ENCODE results near the gene NME1. TPM values are rescaled to one million over a fixed set of nuclear protein-coding genes. Genes with fewer than 3 reads are reported as not detected.

NME1 gene
- total and polyA plus RNA-seq, 2 donors (not counting 3 experiments of a cell fraction or from before 2014, with no cell fraction given): 214 to 326 TPM

GRCh38 chr17:51189162-51189561 is 35.8 kb downstream of the NME1 start:
- CTCF ChIA-PET: no interaction called here
- Histone ChIP-seq H3K79me2 (ENCODE audit: control insufficient read depth, insufficient read depth, low read length) (no peaks in the 10 kb centered on the region), H3K4me2 (ENCODE audit: insufficient read depth, low read length) (no peak overlapping the region), H3K4me1 (ENCODE audit: control insufficient read depth, extremely low read depth, insufficient read depth, low read length) (peaks cover 7% of the 10 kb centered on the region), H3K4me3 (replicated peaks in 1 of 3; ENCODE audit: insufficient read depth in 1 of 3, low read depth in 1 of 3, low read length in 3 of 3) (no peak overlapping the region), H2AFZ (ENCODE audit: low read depth, low read length) (no peak overlapping the region), H3K27ac (ENCODE audit: insufficient read depth, low read depth, low read length) (no peak overlapping the region), H3K9me3 (replicated peaks; ENCODE audit: control insufficient read depth, insufficient read depth, low read length) (no peaks in the 10 kb centered on the region), H3K9me1 (replicated peaks; ENCODE audit: control insufficient read depth, extremely low read depth, insufficient read depth, low read length) (no peaks in the 10 kb centered on the region), H4K20me1 (replicated peaks; ENCODE audit: control insufficient read depth, extremely low read depth, insufficient read depth, low read length) (no peaks in the 10 kb centered on the region), H3K36me3 (ENCODE audit: control insufficient read depth in 2 of 2, extremely low read depth in 1 of 2, insufficient read depth in 2 of 2, low read length in 2 of 2) (peaks cover 5 to 13% of the 10 kb centered on the region in 2 experiments), H3K27me3 (ENCODE audit: control insufficient read depth in 2 of 2, insufficient read depth in 2 of 2, low read length in 2 of 2) (no peaks in the 10 kb centered on the region), H3K9ac (replicated peaks; ENCODE audit: extremely low read depth, insufficient read depth, low read length) (no peak overlapping the region)
- FAIRE-seq (no peak), DNase-seq (ENCODE audit: low read depth, low spot score) (no peak)
- TF ChIP-seq MYC (IDR thresholded peaks at IDR 0.05; ENCODE audit: low read depth, low read length): no peak
- TF ChIP-seq JUN (IDR thresholded peaks at IDR 0.05; ENCODE audit: borderline replicate concordance, insufficient read depth, insufficient read length, low read depth): no peak
- TF ChIP-seq EZH2 (IDR thresholded peaks at IDR 0.05; ENCODE audit: borderline replicate concordance, low read depth, low read length, severe bottlenecking): no peak
- TF ChIP-seq POLR2AphosphoS5 (IDR thresholded peaks at IDR 0.05; ENCODE audit: insufficient read depth, low read depth, low read length): no peak
- TF ChIP-seq POLR2A (IDR thresholded peaks at IDR 0.05; ENCODE audit: low read depth, low read length): no peak
- no peak for TF ChIP-seq FOS (IDR thresholded peaks at IDR 0.05; ENCODE audit: borderline replicate concordance, insufficient read depth, low read length)
- TF ChIP-seq, protein P1, sequence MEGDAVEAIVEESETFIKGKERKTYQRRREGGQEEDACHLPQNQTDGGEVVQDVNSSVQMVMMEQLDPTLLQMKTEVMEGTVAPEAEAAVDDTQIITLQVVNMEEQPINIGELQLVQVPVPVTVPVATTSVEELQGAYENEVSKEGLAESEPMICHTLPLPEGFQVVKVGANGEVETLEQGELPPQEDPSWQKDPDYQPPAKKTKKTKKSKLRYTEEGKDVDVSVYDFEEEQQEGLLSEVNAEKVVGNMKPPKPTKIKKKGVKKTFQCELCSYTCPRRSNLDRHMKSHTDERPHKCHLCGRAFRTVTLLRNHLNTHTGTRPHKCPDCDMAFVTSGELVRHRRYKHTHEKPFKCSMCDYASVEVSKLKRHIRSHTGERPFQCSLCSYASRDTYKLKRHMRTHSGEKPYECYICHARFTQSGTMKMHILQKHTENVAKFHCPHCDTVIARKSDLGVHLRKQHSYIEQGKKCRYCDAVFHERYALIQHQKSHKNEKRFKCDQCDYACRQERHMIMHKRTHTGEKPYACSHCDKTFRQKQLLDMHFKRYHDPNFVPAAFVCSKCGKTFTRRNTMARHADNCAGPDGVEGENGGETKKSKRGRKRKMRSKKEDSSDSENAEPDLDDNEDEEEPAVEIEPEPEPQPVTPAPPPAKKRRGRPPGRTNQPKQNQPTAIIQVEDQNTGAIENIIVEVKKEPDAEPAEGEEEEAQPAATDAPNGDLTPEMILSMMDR (IDR thresholded peaks at IDR 0.05; ENCODE audit: extremely low read depth in 1 of 2, insufficient read depth in 1 of 2, low read depth in 1 of 2, low read length in 2 of 2): no peak
- no peak for TF ChIP-seq GATA2 (IDR thresholded peaks at IDR 0.05; ENCODE audit: insufficient read depth, insufficient read length, low read depth, low read length)
- no peak for TF ChIP-seq MAX (IDR thresholded peaks at IDR 0.05; ENCODE audit: insufficient read depth, insufficient read length)
- intact Hi-C loops (cut with micrococcal nuclease): no loop called here
- POLR2A ChIA-PET: no interaction called here
- BruUV-seq (replicated peaks): no TSS peak
- dilution Hi-C loops (cut with MboI; ENCODE audit: extremely low pct_ligation_motif_present, low sequenced_read_pairs): no loop called here
